Uterus (tissue), 4 donors: ENCODE data around the gene P2RY11. TPM values are rescaled to one million over a fixed set of nuclear protein-coding genes. Genes with fewer than 3 reads are reported as not detected.

ENCODE experiments used
- DNase-seq, 2 donors: peaks; one replicate each; pipeline ENCODE4 v3.0.0-alpha.2; 2019 to 2020
- H3K27ac ChIP-seq, 2 donors: fragments of 200-600 bp; sonication (generic); 1 replicate in 1 of 2; 2 replicates in 1 of 2; pipeline ENCODE4 v1.5.1; 2016 to 2018
- H3K27me3 ChIP-seq, 2 donors: fragments of 200-600 bp; sonication (generic); one replicate each; pipeline ENCODE4 v1.5.1; 2018 to 2019; ENCODE audit warnings: control low read depth in 1 of 2
- H3K36me3 ChIP-seq, 2 donors: fragments of 200-600 bp; sonication (generic); one replicate each; pipeline ENCODE4 v1.5.1; 2019; ENCODE audit warnings: control low read depth in 1 of 2
- H3K4me1 ChIP-seq, 2 donors: fragments of 200-600 bp; sonication (generic); one replicate each; pipeline ENCODE4 v1.5.1; 2018 to 2019; ENCODE audit warnings: control low read depth in 1 of 2
- H3K4me3 ChIP-seq, 2 donors: fragments of 200-600 bp; sonication (generic); 1 replicate in 1 of 2; 2 replicates in 1 of 2; pipeline ENCODE4 v1.5.1; 2018 to 2019; ENCODE audit warnings: mild to moderate bottlenecking in 1 of 2
- H3K9me3 ChIP-seq, 2 donors: fragments of 200-600 bp; sonication (generic); one replicate each; pipeline ENCODE4 v1.5.1; 2019; ENCODE audit warnings: control low read depth in 1 of 2
- CTCF ChIP-seq, 4 experiments: fragments of 200-600 bp in 2 of 4; fragments of 450-650 bp in 2 of 4; sonication (generic) in 2 of 4; IDR thresholded peaks; one replicate each; pipeline ENCODE4 v1.5.1; 2016 to 2019; ENCODE audit warnings: antibody characterized with exemption in 4 of 4, mild to moderate bottlenecking in 2 of 4, moderate library complexity in 1 of 4
- POLR2A ChIP-seq, 2 donors: fragments of 450-650 bp; IDR thresholded peaks; one replicate each; pipeline ENCODE4 v1.6.1; 2016; ENCODE audit warnings: antibody characterized with exemption in 2 of 2, mild to moderate bottlenecking in 1 of 2, moderate library complexity in 1 of 2
- intact Hi-C: fragments of 100-400 bp; cut with DNase I; formaldehyde crosslinking; loops from one replicate; pipeline ENCODE4 v1.15.1; 2023; ENCODE audit warnings: low total_unique reads
- total RNA-seq, 4 donors: library from RNA; depleted of rRNA in 3 of 4; stranded (reverse); fragments of >200 nt in 3 of 4; gene quantifications; one replicate each; pipeline versions ENCODE4 v1.1.0 to v1.2.4, GENCODE V29; 2014 to 2023
- donor health status: DM: yes; HTN: yes; CAD: no.

The P2RY11 gene
- total RNA-seq, 4 donors from 2014 or later, result 0.51 to 19.1 (median 4.4) TPM

- Histone ChIP-seq H3K9me3 (no peaks in the 10 kb centered on the region), H3K36me3 (no peaks in the 10 kb centered on the region), H3K27ac (peak overlapping the region; percentile 63 to 78), H3K4me3 (no peak overlapping the region), H3K27me3 (no peaks in the 10 kb centered on the region), H3K4me1 (peaks cover 0 to 7% of the 10 kb centered on the region in 2 donors)
- TF ChIP-seq POLR2A (IDR thresholded peaks at IDR 0.05) (no peak), CTCF (IDR thresholded peaks at IDR 0.05) (no peak)
- intact Hi-C loops, result no loop called here
- DNase-seq, result no peak
Measured at GRCh38 chr19:10122045-10122444, 10.6 kb downstream of the P2RY11 start.

GRCh38 chr19:10124429-10124828 lies 12.9 kb downstream of the P2RY11 start:
- Histone ChIP-seq H3K9me3 (no peaks in the 10 kb centered on the region), H3K36me3 (no peaks in the 10 kb centered on the region), H3K27me3 (no peaks in the 10 kb centered on the region), H3K4me3 (no peak overlapping the region), H3K27ac (no peak overlapping the region), H3K4me1 (no peaks in the 10 kb centered on the region)
- intact Hi-C loops, result no loop called here
- TF ChIP-seq CTCF (IDR thresholded peaks at IDR 0.05) (no peak), POLR2A (IDR thresholded peaks at IDR 0.05) (no peak)
- DNase-seq, result no peak

- Histone ChIP-seq H3K27me3 (no peaks in the 10 kb centered on the region), H3K4me3 (no peak overlapping the region), H3K27ac (no peak overlapping the region), H3K9me3 (no peaks in the 10 kb centered on the region), H3K36me3 (no peaks in the 10 kb centered on the region), H3K4me1 (no peaks in the 10 kb centered on the region)
- DNase-seq, result no peak
- intact Hi-C loops, result no loop called here
- no peak for TF ChIP-seq POLR2A (IDR thresholded peaks at IDR 0.05)
- TF ChIP-seq CTCF (IDR thresholded peaks at IDR 0.05), result no peak
Measured at GRCh38 chr19:10126213-10126639, 14.7 kb downstream of the P2RY11 start.

GRCh38 chr19:10132905-10133304 lies 21.4 kb downstream of the P2RY11 start:
- Histone ChIP-seq H3K27me3 (no peaks in the 10 kb centered on the region), H3K4me1 (no peaks in the 10 kb centered on the region), H3K36me3 (no peaks in the 10 kb centered on the region), H3K9me3 (no peaks in the 10 kb centered on the region), H3K4me3 (no peak overlapping the region), H3K27ac (no peak overlapping the region)
- no peak for TF ChIP-seq CTCF (IDR thresholded peaks at IDR 0.05)
- TF ChIP-seq POLR2A (IDR thresholded peaks at IDR 0.05), result no peak
- intact Hi-C loops, result no loop called here
- DNase-seq, result no peak

GRCh38 chr19:10133596-10133995 lies 22.1 kb downstream of the P2RY11 start:
- intact Hi-C loops, result no loop called here
- TF ChIP-seq CTCF (IDR thresholded peaks at IDR 0.05) (no peak), POLR2A (IDR thresholded peaks at IDR 0.05) (no peak)
- no peak for DNase-seq
- Histone ChIP-seq H3K36me3 (no peaks in the 10 kb centered on the region), H3K9me3 (no peaks in the 10 kb centered on the region), H3K27ac (no peak overlapping the region), H3K27me3 (no peaks in the 10 kb centered on the region), H3K4me3 (no peak overlapping the region), H3K4me1 (no peaks in the 10 kb centered on the region)
